RKO (cell line): ENCODE data around the gene CHRNA3.

Experiments
- DNase-seq: peaks from one replicate; pipeline ENCODE4 v3.0.0-alpha.2; 2016; ENCODE audit warnings: low spot score

Gene CHRNA3

DNA sequence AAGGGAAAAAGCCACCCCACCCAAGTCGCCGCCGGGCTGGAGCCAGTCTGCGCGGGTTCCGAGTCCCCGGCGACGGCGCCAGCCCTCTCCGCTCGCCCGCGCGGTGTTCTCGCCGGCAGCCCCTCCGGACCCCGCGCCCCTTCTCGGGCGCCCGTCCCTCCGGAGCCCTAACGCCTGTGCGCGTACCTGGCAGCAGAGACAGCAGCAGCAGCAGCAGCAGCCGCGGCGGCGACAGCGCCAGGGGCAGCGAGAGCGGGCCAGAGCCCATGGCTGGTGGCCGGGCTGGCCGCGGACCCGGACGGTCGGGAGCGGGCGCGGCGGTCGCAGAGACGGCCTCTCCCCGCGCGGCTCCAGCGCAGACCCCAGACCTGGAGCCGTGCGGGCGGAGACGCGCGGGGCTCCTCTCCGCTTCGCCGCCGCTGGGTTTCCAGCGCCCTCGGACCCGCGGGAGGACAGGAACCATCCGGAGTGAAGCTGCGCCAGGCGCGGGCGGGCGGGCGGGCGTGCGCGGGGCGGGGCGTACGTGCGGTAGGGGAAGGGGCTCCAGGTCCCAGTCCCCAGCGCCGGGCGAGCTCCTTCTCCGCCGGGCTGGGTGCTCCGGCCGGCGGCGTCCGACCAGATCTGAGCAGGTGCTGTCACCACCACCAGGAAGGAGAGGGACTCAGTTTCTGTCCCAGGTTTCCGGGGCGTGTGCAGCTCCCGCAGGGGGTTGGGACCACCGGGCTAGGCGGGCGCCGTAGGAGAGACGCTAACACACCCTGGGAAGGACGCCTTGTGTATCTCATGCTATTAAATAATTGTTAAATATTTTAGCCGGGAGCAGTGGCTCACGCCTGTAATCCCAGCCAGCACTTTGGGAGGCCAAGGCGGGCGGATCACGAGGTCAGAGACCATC is at the start of gene CHRNA3:
CHRNA3 (minus strand) TSS at position 470 of the 895 bp plus-strand sequence; CDS start at position 268, 202 bp downstream.
- DNase-seq = no peak

DNA sequence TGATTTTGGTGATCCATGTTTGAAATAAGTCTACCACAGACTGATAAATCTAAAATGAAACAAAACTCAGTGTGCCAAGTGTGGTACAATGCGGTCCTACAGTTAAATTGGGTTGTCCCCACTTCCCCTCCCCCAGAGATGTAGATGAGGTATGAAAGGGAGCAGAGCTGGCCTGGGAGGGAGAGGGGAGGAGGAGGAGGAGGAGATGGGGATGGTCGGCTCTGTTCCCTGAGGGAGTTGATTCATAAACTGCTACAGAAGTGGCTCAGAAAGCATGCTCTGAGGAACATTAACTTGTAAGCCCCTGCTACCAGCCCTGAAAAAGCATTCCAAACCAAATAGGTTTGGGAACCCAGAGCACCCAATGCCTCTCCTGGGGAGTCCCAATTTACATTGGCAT is 48.2 kb upstream of the CHRNA3 start:
- DNase-seq = no peak

DNA sequence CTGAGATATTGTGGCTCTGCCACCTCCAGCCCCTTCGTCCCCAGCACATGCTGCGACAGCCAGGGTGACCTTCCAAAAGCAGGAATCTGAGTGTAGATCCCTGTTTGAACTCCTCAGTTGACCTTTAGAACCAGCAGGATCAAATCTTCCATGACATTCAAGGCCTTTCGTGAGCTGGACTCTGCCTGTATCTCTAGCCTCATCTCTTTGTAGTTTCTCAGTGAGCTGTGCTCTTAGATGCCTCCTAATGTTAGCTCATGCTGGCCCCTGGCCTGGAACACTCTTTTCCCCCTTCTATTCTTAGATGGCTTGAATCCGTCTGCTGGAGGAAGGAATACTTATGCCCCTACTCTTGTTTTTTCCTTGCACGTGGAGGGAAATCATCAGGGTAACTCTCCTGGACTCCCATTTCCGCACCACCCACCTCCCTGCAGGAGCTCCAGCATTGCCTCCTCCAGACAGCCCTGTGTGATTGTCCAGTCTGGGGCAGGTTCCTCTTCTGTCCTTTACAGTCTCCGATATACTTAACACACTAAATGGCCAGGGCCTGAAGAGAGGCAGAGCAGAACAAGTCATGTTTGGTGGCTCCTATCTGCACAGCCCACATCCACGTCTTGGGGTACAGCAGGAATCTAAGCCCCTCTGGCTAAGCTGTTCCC is 46.9 kb upstream of the CHRNA3 start:
- DNase-seq = no peak

DNA sequence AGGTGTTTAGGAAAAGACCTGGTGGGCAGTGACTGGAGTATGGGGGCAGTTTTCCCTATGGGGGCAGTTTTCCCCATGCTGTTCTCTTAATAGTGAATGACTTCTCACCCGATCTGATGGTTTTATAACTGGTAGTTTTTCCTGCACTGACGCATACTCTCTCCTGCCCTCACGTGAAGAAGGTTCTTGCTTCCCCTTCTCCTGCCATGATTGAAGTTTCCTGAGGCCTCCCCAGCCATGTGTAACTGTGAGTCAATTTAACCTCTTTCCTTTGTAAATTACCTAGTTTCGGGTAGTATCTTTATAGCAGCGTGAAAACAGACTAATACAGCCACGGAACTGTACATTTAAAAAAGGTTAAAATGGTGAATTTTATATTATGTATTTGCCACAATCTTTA is 45.2 kb upstream of the CHRNA3 start:
- DNase-seq = no peak

DNA sequence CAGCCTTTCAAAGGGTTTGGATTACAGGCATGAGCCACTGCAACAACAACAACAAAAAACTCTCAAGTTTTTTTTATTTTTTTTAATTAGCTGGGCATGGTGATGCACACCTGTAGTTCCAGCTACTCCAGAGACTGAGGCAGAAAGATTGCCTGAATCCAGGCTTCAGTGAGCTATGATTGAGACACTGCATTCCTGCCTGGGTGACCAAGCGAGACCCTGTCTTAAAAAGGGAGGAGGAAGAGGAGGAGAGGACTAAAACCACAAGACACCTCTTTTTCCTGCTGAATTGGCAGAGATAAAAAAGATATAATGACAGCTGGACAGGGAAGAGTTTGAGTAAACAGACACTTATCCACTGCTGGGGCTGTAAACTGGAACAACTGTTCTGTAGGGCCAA is 42.9 kb upstream of the CHRNA3 start:
- DNase-seq = no peak

DNA sequence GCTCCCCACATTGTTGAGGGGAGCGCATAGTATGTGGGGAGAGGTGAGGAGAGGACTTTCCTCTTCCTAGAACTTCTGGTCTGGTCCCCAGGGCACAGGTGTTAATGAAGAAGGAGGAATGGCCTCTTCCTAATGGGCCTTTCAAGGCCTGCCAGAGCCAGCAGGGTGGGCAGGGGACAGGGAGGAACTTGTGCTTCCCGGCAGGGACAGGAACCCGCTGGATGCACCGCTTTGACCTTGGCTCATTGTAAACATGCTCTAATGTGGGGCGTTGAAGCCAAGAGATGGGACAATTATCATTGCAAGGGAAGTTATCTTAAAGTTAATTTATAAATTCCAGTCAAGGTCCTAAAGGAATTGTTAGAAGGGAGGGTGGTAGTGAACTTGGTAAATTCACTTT is 41.2 kb upstream of the CHRNA3 start:
- no peak for DNase-seq

DNA sequence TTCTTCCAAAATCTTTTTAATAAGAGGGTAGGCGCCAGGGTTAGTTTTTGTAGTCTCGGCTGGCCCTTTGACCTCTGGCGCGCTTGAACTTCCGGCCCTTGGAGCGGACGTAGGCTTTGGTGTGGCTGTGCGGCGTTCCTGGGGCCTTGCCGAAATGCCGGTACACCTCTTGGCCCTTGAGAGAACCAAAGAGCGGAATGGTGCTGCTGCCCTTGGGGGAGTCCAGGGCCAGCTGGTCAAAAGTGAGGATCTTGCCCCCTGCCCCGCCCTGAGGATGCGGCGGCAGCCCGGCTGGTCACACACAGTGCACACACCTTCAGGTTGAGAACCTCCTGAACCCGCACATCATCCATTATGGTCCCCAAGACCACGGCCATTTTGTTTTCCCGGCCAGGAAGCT is 40.2 kb upstream of the CHRNA3 start:
- DNase-seq = no peak

DNA sequence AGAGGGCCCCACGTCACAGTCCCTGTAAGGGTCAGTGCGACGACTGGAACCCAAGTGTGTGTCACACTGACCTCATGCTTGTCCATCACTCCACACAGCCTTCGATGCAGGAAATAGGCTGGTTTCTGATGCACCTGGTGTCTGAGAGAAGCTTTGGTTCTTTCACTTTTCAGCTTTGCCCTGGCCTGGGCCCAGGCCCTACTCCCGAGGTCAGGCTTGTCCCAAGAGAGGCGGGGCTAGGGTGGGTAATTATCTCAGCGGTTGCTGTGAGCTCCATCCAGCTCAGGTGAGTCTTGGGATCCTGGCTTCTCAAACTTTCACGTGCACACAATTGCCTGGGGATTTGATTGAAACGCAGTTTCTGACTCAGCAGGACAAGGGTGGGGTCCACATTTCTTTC is 39.8 kb upstream of the CHRNA3 start:
- DNase-seq = no peak

DNA sequence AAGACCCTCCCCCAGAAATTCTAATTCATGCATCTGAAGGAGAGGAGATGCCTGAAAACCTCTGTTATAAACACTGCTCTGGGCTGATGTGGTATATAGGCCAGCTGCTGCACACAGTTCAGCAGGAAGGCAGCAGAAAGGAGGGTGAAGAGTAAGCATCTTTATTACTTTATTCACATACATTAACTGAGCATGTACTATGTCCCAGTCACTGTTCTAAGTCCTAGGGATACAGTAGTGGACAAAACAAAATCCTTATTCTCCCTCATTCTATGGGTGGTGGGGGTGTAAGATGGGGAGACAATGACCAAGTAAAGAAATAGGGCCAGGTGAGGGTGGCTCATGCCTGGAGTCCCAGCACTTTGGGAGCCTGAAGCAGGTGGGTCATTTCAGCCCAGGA is 38.0 kb upstream of the CHRNA3 start:
- no peak for DNase-seq

DNA sequence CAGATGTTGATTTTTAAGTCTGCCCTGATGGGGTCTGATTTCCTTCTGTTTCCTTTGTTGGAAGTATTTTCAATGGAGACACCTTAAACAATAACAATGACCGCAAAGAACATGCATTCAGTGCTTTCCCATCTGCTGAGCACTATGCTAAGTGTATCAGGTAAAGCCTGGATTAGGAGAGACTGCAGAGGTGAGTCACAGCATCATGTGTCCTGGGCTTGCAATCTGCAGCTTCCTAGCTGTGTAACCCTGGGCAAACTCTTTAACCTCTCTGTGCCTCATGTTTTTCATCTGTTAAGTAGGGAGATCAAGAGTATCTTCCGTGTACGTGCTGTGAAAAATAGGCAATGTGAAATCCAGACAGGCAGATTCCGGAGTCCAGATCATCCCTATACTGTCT is 33.5 kb upstream of the CHRNA3 start:
- DNase-seq = no peak

DNA sequence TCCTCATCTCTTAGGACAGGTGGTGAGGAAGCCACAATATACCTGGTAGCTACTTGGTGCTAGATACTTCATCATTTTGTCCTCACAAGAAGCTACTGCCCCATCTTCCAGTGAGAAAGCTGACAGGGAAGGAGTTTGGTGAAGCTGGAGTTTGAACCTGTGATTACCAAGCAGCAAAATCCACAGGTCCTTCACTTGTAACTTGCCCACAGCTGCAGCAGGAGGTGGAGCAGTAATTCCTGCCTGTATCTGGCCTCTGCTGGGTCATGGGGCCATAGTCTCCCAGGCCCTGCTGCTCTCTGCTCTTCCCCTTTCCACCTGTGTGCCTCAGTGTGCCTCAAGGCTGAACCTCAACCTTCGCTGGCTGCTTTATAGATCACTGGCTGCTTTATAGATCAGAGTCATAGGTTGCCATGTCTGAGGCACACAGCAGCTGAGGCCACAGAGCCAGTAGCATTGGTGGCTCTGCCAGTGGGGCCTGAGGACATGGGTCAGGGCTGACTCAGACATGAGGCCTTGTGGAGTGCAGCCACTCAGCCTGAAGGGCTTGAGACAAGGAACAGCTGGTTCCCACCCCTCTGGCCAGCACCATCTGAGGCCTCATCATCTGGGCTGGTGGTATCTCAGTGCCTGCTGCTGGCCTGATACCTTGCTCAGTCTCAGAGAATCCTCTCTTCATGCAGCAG is 31.3 kb upstream of the CHRNA3 start:
- DNase-seq = no peak

DNA sequence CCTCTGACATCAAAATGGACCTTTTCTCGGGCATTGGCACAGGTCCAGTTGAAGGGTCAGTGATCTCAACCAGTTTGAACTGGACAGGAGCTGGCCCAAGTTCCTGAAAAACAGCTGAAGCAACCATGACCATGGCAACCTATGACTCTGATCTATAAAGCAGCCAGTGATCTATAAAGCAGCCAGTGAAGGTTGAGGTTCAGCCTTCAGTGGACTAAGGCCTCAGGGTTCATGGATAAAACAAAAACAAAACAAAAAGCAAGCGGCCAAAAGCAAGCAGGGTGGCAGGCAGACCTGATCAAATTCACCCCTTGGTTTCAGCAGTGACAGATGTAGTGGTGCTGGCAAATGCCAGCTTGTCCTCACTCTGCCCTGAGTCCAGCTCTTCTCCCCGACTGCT is 30.2 kb upstream of the CHRNA3 start:
- DNase-seq = no peak

DNA sequence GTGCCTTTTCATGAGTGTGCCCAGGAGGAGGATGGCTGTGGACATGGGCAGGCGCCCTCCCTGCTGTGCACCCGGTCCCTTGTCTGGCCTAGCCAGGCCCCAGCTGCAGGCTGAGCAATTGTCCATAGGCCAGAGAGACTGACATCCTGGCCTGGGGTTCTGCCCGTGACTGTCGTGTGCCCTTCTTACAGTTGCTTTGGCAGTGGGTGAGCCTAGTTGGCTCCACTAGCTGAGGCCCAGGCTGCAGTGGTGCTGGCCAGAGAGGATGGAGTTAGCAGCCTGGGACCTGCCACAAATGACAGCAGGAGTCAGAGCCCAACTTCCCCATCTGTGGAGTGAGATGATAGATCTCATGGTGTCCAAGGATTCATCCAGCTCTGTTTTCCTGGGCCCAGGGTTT is 29.2 kb upstream of the CHRNA3 start:
- DNase-seq = no peak

DNA sequence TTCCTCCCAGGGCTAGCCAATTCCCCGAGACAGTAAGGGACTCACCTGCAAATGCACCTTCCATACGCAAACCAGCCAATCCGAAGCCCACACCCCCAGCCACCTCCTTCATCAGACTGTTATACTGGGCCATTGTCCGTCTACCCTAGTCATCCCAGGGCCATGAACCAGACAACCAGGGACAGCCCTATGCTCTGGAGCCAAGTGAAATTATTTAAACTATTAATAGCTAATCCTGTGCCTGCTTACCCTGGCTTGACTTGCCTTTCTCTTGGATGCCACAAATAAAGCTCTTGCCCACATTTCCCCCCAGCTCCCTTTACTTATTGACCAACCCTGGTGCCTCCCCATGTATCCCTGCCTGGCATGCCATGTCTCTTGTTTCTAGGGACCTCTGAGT is 24.2 kb upstream of the CHRNA3 start:
- no peak for DNase-seq

DNA sequence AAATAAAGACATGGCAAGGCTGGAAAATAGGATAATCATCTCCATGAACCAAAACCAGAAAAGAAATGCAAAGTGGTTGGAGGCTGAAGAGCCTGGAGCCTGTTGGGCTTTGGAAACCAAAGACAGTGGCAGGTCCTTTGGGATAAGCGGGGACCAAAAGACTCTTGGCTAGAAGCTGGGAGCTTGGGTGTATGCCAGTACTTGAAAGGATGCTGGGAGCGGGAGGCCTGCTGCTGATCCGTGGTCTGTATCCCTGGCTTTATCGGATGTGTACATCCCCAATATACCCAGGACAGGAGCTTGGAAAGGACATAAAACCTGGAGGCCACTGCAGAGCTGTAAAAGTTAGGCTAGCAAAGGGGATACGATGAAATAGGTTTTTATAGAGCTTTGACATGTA is 21.5 kb upstream of the CHRNA3 start:
- no peak for DNase-seq

DNA sequence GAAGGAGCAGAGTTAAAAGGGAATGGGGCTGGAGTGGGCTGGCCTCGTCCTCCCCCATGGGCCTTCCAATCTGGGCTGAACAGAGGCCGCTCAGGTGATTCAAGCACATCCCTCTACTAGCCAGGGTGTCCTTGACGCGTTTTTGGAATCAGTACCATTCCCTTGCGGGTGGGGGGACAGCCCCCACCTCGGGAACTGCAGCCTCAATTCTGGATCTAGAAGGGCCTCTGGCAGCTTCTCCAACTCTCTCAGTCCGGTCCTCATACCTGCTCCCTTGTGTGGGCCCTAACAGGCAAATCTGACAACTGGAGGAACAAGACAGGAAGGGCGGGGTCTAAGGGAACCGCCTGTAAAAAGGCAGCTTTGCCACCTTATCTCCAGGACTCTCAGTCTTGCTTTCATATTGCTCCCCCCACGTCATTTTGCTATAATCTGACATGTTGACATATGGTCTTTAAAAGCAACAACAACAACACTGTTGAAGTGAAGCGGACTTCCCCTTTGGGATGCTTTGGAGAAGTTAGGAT is 21.0 kb upstream of the CHRNA3 start:
- DNase-seq = no peak

DNA sequence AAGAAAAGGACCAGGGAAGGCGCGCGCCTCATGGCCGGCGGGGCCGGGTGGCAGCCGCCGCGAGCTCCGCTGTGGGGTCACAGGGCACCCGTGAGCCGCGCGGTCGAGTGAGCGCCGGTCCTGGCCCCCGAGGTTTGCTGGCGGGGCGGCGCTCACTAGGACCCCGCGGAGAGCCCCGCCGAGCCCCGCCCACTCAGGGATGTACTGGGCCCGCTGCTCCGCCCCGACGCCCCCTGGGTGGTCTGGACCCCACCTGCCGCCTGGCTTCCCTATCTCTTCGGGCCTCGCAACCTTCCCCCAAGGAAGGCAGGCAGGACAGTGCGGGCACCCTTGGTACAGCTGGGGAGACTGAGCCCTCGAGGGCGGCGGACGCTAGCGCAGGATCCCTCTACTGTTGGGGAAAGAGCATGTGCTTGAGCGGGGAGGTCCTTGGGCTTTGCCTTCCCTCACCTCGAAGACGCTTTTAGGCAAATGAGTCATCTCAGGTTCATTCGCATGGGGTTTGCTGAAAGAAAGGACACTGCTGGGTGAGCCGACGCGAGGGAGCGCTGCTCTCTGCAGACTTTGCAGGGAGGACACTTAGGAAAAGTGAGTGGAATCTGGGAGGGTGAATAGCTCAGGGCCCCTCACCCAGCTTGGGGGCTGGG is 20.4 kb upstream of the CHRNA3 start, which contains the start of gene CHRNB4:
CHRNB4 (minus strand) TSS at position 109 of the 647 bp plus-strand sequence; CDS start at position 32, 77 bp downstream.
- no peak for DNase-seq

DNA sequence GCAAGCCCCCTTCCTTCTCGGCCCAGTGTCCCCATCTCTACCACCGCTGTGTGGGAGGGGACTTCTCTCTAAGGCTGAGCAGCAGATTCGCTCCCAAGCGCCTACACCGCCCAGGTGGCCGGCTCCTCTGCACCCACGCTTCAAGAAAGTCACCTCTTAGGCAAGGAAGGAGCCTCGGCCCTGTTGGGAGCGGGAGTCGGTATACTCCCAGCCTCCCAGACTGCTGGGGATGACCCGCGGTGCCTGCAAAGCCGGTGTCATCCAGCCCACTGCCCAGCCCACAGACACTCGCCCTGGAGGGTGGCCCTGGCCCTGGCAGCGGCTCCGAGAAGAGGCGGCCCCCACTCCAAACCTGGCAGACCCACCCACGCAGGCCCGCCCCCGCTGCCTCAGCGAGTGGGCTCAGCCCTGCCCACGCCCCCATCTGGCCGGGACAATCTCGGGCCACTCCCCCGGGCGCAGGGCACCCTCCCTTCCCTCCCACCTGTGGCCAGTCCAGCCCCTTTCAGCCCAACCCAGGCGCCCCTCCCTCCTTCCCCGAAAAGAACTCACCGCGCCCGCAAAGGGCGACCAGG is 19.8 kb upstream of the CHRNA3 start:
- no peak for DNase-seq

DNA sequence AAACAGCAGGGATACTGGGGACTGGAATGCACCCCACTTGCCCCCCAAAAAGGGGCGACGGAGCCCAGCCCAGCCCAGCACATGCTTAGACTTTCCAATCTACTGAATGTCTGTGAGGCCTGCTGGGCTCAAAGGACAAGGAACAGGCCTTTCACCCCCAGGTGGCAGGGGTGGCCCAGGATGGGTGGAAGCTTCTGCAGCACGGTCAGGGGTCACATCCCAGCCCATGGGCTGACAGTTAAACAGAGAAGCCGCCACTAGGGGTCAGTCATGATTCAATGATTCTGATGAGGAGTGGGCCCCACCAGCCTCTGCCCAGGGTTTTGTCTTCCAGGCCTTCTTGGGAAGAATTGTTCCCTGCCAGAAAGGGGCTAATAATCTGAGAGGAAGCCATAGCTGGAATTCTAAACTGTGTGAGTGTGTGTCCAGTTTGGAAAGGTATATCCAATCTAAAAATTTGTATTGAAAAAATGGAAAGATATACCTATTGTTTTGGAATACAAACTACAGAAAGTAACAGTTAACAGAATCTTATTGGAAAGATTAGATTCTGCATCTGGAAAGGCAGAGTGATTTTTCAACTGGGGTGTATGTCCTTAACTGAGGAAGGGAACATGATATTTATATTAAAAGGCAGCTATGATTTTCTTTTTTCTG is 18.0 kb upstream of the CHRNA3 start:
- DNase-seq = peak; percentile 14

DNA sequence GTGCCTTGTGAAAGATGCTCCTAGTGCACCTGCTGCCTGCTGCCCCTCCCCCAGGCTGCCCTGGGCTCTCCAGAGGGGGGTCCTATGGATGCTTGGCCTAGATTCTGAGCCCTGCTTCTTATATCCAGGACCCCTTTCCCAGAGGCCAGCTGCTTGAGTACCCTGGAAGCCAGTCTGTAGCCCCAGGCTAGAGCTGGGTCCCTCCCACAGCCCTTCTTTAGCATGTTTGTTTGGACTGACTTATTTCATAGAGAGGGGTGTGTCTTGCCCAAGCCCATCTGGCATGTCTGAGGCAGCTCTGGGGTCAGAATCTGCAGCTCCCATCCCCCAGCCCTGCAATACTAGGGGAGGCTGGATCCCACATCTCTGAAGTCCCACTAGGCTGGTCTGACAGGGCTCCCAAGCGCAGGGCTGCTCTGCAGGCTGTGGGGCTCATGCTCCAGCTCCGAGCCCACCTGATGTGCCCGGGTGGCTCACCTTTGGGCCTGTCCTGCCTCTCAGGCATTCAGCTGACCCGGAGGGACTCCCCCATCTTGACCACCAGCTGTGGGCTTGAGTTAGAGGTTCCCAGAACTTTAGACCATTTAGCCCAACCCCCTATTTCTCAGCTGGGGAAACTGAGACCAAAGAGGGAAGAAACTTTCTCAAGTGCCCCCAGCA is 17.1 kb upstream of the CHRNA3 start:
- DNase-seq = no peak
